HEK293 (cell line): ENCODE results near the gene CEBPA.

Experiments
- CTCF ChIP-seq: fragments of 450-650 bp; formaldehyde crosslinking; IDR thresholded peaks from 2 replicates; pipeline ENCODE4 v1.5.1; 2016; ENCODE audit warnings: missing biosample characterization, missing genetic modification characterization
- GFI1B ChIP-seq: fragments of 450-650 bp; formaldehyde crosslinking; IDR thresholded peaks from 2 replicates; pipeline ENCODE4 v1.5.1; 2016; ENCODE audit warnings: missing biosample characterization, missing genetic modification characterization
- GLI4 ChIP-seq: fragments of 450-650 bp; formaldehyde crosslinking; IDR thresholded peaks from 2 replicates; pipeline ENCODE4 v1.5.1; 2016; ENCODE audit warnings: missing biosample characterization, missing genetic modification characterization
- GLIS1 ChIP-seq: fragments of 450-650 bp; formaldehyde crosslinking; IDR thresholded peaks from 2 replicates; pipeline ENCODE4 v1.5.1; 2016; ENCODE audit warnings: missing biosample characterization, missing genetic modification characterization
- KLF10 ChIP-seq: fragments of 450-650 bp; IDR thresholded peaks from 2 replicates; pipeline ENCODE4 v1.5.1; 2018; ENCODE audit warnings: missing biosample characterization, mild to moderate bottlenecking, missing genetic modification characterization
- MZF1 ChIP-seq: fragments of 450-650 bp; formaldehyde crosslinking; IDR thresholded peaks from 2 replicates; pipeline ENCODE4 v1.5.1; 2017; ENCODE audit warnings: missing biosample characterization, missing genetic modification characterization, borderline replicate concordance
- PRDM4 ChIP-seq: fragments of 450-650 bp; formaldehyde crosslinking; IDR thresholded peaks from 2 replicates; pipeline ENCODE4 v1.5.1; 2017; ENCODE audit warnings: missing biosample characterization, missing genetic modification characterization
- REPIN1 ChIP-seq: fragments of 450-650 bp; formaldehyde crosslinking; IDR thresholded peaks from 2 replicates; pipeline ENCODE4 v1.5.1; 2017; ENCODE audit warnings: missing biosample characterization, missing genetic modification characterization, low read depth
- SP2 ChIP-seq: fragments of 450-650 bp; formaldehyde crosslinking; IDR thresholded peaks from 2 replicates; pipeline ENCODE4 v1.5.1; 2016; ENCODE audit warnings: missing biosample characterization, missing genetic modification characterization
- TRIM28 ChIP-seq: IDR thresholded peaks from 2 replicates; pipeline ENCODE4 v1.6.1; 2011; ENCODE audit warnings: low read length, control low read depth, borderline replicate concordance
- ZBTB8A ChIP-seq: fragments of 450-650 bp; formaldehyde crosslinking; IDR thresholded peaks from 2 replicates; pipeline ENCODE4 v1.5.1; 2016; ENCODE audit warnings: missing biosample characterization, missing genetic modification characterization
- ZFP69B ChIP-seq: fragments of 450-650 bp; formaldehyde crosslinking; IDR thresholded peaks from 2 replicates; pipeline ENCODE4 v1.5.1; 2016; ENCODE audit warnings: missing biosample characterization, missing genetic modification characterization
- ZNF132 ChIP-seq: fragments of 450-650 bp; formaldehyde crosslinking; IDR thresholded peaks from 2 replicates; pipeline ENCODE4 v1.5.1; 2017; ENCODE audit warnings: missing biosample characterization, missing genetic modification characterization, borderline replicate concordance
- ZNF18 ChIP-seq: fragments of 450-650 bp; formaldehyde crosslinking; IDR thresholded peaks from 2 replicates; pipeline ENCODE4 v1.5.1; 2016; ENCODE audit warnings: missing biosample characterization, missing genetic modification characterization
- ZNF211 ChIP-seq: fragments of 450-650 bp; formaldehyde crosslinking; IDR thresholded peaks from 2 replicates; pipeline ENCODE4 v1.5.1; 2016; ENCODE audit warnings: low read depth, missing biosample characterization, missing genetic modification characterization
- ZNF394 ChIP-seq: fragments of 450-650 bp; formaldehyde crosslinking; IDR thresholded peaks from 2 replicates; pipeline ENCODE4 v1.5.1; 2016; ENCODE audit warnings: missing biosample characterization, missing genetic modification characterization, mild to moderate bottlenecking, moderate library complexity, borderline replicate concordance
- ZNF548 ChIP-seq: fragments of 450-650 bp; formaldehyde crosslinking; IDR thresholded peaks from 2 replicates; pipeline ENCODE4 v1.5.1; 2016; ENCODE audit warnings: missing biosample characterization, missing genetic modification characterization
- ZNF560 ChIP-seq: fragments of 450-650 bp; formaldehyde crosslinking; IDR thresholded peaks from 2 replicates; pipeline ENCODE4 v1.5.1; 2017; ENCODE audit warnings: missing biosample characterization, missing genetic modification characterization, borderline replicate concordance
- ZNF600 ChIP-seq: fragments of 450-650 bp; formaldehyde crosslinking; IDR thresholded peaks from 2 replicates; pipeline ENCODE4 v1.5.1; 2016; ENCODE audit warnings: missing biosample characterization, missing genetic modification characterization
- ZNF670 ChIP-seq: fragments of 450-650 bp; formaldehyde crosslinking; IDR thresholded peaks from 2 replicates; pipeline ENCODE4 v1.5.1; 2016; ENCODE audit warnings: missing biosample characterization, missing genetic modification characterization, low read depth
- ZNF768 ChIP-seq: fragments of 450-650 bp; formaldehyde crosslinking; IDR thresholded peaks from 2 replicates; pipeline ENCODE4 v1.5.1; 2018; ENCODE audit warnings: missing biosample characterization, mild to moderate bottlenecking, missing genetic modification characterization
- TF ChIP-seq, protein P1 (sequence below): fragments of 450-650 bp; IDR thresholded peaks from 2 replicates; pipeline ENCODE4 v1.5.1; 2018; ENCODE audit warnings: missing biosample characterization, mild to moderate bottlenecking, missing genetic modification characterization
- TF ChIP-seq, protein P2 (sequence below): fragments of 450-650 bp; formaldehyde crosslinking; IDR thresholded peaks from 2 replicates; pipeline ENCODE4 v1.5.1; 2017; ENCODE audit warnings: missing biosample characterization, missing genetic modification characterization
- TF ChIP-seq, protein P3 (sequence below): fragments of 450-650 bp; formaldehyde crosslinking; IDR thresholded peaks from 2 replicates; pipeline ENCODE4 v1.5.1; 2016; ENCODE audit warnings: missing biosample characterization, missing genetic modification characterization

Gene CEBPA

GRCh38 chr19:33297401-33298145, 4.8 kb downstream of the CEBPA start (continued):
- TF ChIP-seq, protein P1, sequence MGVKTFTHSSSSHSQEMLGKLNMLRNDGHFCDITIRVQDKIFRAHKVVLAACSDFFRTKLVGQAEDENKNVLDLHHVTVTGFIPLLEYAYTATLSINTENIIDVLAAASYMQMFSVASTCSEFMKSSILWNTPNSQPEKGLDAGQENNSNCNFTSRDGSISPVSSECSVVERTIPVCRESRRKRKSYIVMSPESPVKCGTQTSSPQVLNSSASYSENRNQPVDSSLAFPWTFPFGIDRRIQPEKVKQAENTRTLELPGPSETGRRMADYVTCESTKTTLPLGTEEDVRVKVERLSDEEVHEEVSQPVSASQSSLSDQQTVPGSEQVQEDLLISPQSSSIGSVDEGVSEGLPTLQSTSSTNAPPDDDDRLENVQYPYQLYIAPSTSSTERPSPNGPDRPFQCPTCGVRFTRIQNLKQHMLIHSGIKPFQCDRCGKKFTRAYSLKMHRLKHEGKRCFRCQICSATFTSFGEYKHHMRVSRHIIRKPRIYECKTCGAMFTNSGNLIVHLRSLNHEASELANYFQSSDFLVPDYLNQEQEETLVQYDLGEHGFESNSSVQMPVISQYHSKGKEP (tag by site-specific recombination): no peak
- TF ChIP-seq, protein P2, sequence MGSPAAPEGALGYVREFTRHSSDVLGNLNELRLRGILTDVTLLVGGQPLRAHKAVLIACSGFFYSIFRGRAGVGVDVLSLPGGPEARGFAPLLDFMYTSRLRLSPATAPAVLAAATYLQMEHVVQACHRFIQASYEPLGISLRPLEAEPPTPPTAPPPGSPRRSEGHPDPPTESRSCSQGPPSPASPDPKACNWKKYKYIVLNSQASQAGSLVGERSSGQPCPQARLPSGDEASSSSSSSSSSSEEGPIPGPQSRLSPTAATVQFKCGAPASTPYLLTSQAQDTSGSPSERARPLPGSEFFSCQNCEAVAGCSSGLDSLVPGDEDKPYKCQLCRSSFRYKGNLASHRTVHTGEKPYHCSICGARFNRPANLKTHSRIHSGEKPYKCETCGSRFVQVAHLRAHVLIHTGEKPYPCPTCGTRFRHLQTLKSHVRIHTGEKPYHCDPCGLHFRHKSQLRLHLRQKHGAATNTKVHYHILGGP (tag by site-specific recombination): no peak
- TF ChIP-seq, protein P3, sequence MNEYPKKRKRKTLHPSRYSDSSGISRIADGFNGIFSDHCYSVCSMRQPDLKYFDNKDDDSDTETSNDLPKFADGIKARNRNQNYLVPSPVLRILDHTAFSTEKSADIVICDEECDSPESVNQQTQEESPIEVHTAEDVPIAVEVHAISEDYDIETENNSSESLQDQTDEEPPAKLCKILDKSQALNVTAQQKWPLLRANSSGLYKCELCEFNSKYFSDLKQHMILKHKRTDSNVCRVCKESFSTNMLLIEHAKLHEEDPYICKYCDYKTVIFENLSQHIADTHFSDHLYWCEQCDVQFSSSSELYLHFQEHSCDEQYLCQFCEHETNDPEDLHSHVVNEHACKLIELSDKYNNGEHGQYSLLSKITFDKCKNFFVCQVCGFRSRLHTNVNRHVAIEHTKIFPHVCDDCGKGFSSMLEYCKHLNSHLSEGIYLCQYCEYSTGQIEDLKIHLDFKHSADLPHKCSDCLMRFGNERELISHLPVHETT (tag by site-specific recombination): no peak
- peak; percentile 89 for TF ChIP-seq ZNF18 (tag by site-specific recombination)
- no peak for TF ChIP-seq ZFP69B (tag by site-specific recombination)
- TF ChIP-seq TRIM28: no peak
- TF ChIP-seq MZF1 (tag by site-specific recombination): no peak
- no peak for TF ChIP-seq ZNF211 (tag by site-specific recombination)
- no peak for TF ChIP-seq REPIN1 (tag by site-specific recombination)
- TF ChIP-seq SP2 (tag by site-specific recombination): no peak
- no peak for TF ChIP-seq PRDM4 (tag by site-specific recombination)
- TF ChIP-seq CTCF (tag by site-specific recombination): no peak
- no peak for TF ChIP-seq GLI4 (tag by site-specific recombination)
- TF ChIP-seq GFI1B (tag by site-specific recombination): no peak
- no peak for TF ChIP-seq ZNF670 (tag by site-specific recombination)
- TF ChIP-seq KLF10: no peak
- TF ChIP-seq ZNF768 (tag by site-specific recombination): no peak
- TF ChIP-seq ZBTB8A (tag by site-specific recombination): no peak
- TF ChIP-seq ZNF132: no peak
- no peak for TF ChIP-seq ZNF548 (tag by site-specific recombination)
- peak; percentile 56; the same call in 1 of the 2 replicates for TF ChIP-seq ZNF600 (tag by site-specific recombination)
- TF ChIP-seq GLIS1: peak; percentile 87
- no peak for TF ChIP-seq ZNF394 (tag by site-specific recombination)
- TF ChIP-seq ZNF560 (tag by site-specific recombination): no peak
